H1 (cell line): ENCODE data around the gene PPP1R14C. TPM values are rescaled to one million over a fixed set of nuclear protein-coding genes. Genes with fewer than 3 reads are reported as not detected.

Experiments used
- CTCF ChIA-PET: fragments of 300-600 bp; sonication (Branson Sonifier 250); formaldehyde crosslinking; loops from one replicate; lab custom pipeline; 2021; ENCODE audit not compliant: partially characterized antibody; lab: Charles Lee
- POLR2A ChIA-PET: fragments of 300-600 bp; sonication (Branson Sonifier 250); formaldehyde crosslinking; loops from one replicate; lab custom pipeline; 2021; ENCODE audit warnings: inconsistent platforms; ENCODE audit not compliant: partially characterized antibody; lab: Charles Lee
- DNase-seq, 2 experiments: peaks; one replicate each; pipeline versions ENCODE4 v3.0.0 to v3.0.0-alpha.2; 2010 to 2022; ENCODE audit warnings: low spot score in 2 of 2, low read depth in 1 of 2, mixed read lengths in 1 of 2
- FAIRE-seq: peaks from 2 replicates; lab custom pipeline; 2011; peaks lifted over from hg19 to GRCh38; lab: Jason Lieb, UNC
- H2AFZ ChIP-seq: 2 replicates; pipeline ENCODE4 v1.8.1; 2012; ENCODE audit warnings: low read length, inconsistent platforms
- H2AK5ac ChIP-seq: 2 replicates; pipeline ENCODE4 v1.6.1; 2013; ENCODE audit warnings: low read depth, low read length
- H2BK120ac ChIP-seq: replicated peaks from 2 replicates; pipeline ENCODE3; 2013; ENCODE audit warnings: low read depth, low read length, inconsistent platforms
- H2BK12ac ChIP-seq: 2 replicates; pipeline ENCODE4 v1.6.1; 2013; ENCODE audit warnings: low read depth, low read length
- H2BK15ac ChIP-seq: 2 replicates; pipeline ENCODE4 v1.6.1; 2013; ENCODE audit warnings: low read length
- H2BK20ac ChIP-seq: 2 replicates; pipeline ENCODE4 v1.6.1; 2013; ENCODE audit warnings: low read length
- H2BK5ac ChIP-seq: 2 replicates; pipeline ENCODE4 v1.6.1; 2013; ENCODE audit warnings: low read depth, low read length
- H3K14ac ChIP-seq: 2 replicates; pipeline ENCODE4 v1.6.1; 2013; ENCODE audit warnings: inconsistent platforms; ENCODE audit not compliant: insufficient read length
- H3K18ac ChIP-seq: 2 replicates; pipeline ENCODE4 v1.6.1; 2013; ENCODE audit warnings: low read length; ENCODE audit errors: extremely low read depth
- H3K23ac ChIP-seq: 2 replicates; pipeline ENCODE4 v1.6.1; 2013; ENCODE audit warnings: inconsistent platforms; ENCODE audit not compliant: insufficient read length
- H3K23me2 ChIP-seq: 2 replicates; pipeline ENCODE4 v1.6.1; 2013; ENCODE audit warnings: low read depth, low read length
- H3K27ac ChIP-seq: 2 replicates; pipeline ENCODE4 v1.6.1; 2011; ENCODE audit warnings: low read depth, low read length, inconsistent platforms
- H3K27me3 ChIP-seq, 4 experiments: replicated peaks in 1 of 4; 1 replicate in 1 of 4; 2 replicates in 3 of 4; pipeline versions ENCODE4 v1.6.1 to v1.8.1; 2011 to 2013; ENCODE audit warnings: low read length in 3 of 4, mild to moderate bottlenecking in 3 of 4, inconsistent platforms in 2 of 4, mixed read lengths in 2 of 4, moderate library complexity in 1 of 4; ENCODE audit not compliant: control insufficient read depth in 3 of 4, insufficient read depth in 3 of 4; ENCODE audit errors: extremely low read depth in 1 of 4
- H3K36me3 ChIP-seq, 4 experiments: 2 replicates each; pipeline versions ENCODE4 v1.6.1 to v1.8.1; 2011 to 2013; ENCODE audit warnings: mild to moderate bottlenecking in 4 of 4, low read length in 3 of 4, moderate library complexity in 2 of 4, control low read depth in 1 of 4, inconsistent platforms in 1 of 4; ENCODE audit not compliant: insufficient read depth in 4 of 4, control insufficient read depth in 2 of 4
- H3K4ac ChIP-seq: replicated peaks from 2 replicates; pipeline ENCODE3; 2013; ENCODE audit warnings: low read length, low read depth, mixed read lengths, inconsistent platforms; ENCODE audit not compliant: insufficient read length
- H3K4me1 ChIP-seq, 4 experiments: replicated peaks in 1 of 4; 1 replicate in 1 of 4; 2 replicates in 3 of 4; pipeline versions ENCODE4 v1.6.1 to v1.8.1; 2011 to 2013; ENCODE audit warnings: low read length in 3 of 4, inconsistent platforms in 2 of 4, mixed read lengths in 1 of 4; ENCODE audit not compliant: insufficient read depth in 4 of 4, control insufficient read depth in 3 of 4
- H3K4me2 ChIP-seq, 2 experiments: 2 replicates each; pipeline versions ENCODE4 v1.6.1 to v1.8.1; 2011 to 2013; ENCODE audit warnings: low read depth in 2 of 2, low read length in 2 of 2, control low read depth in 1 of 2, inconsistent platforms in 1 of 2, mild to moderate bottlenecking in 1 of 2; ENCODE audit not compliant: insufficient read depth in 1 of 2
- H3K4me3 ChIP-seq, 4 experiments: fragments of 200-600, 300-600 bp in 1 of 4; sonication (generic), shearing (Covaris generic), sonication (Bioruptor Twin) in 1 of 4; 2 replicates each; pipeline versions ENCODE4 v1.5.1 to v1.8.1; 2011 to 2016; ENCODE audit warnings: low read length in 4 of 4, low read depth in 3 of 4, control low read depth in 2 of 4, inconsistent platforms in 2 of 4, mild to moderate bottlenecking in 2 of 4, mixed read lengths in 1 of 4, moderate library complexity in 1 of 4; ENCODE audit not compliant: insufficient read depth in 2 of 4; ENCODE audit errors: extremely low read depth in 1 of 4
- H3K56ac ChIP-seq: replicated peaks from 2 replicates; pipeline ENCODE3; 2013; ENCODE audit warnings: low read depth, mild to moderate bottlenecking, mixed read lengths, low read length, inconsistent platforms; ENCODE audit not compliant: insufficient read length
- H3K79me1 ChIP-seq: 2 replicates; pipeline ENCODE4 v1.6.1; 2013; ENCODE audit warnings: low read depth, low read length, control low read depth
- H3K79me2 ChIP-seq, 2 experiments: 2 replicates each; pipeline versions ENCODE4 v1.6.1 to v1.8.1; 2012 to 2013; ENCODE audit warnings: low read length in 2 of 2, mild to moderate bottlenecking in 2 of 2, inconsistent platforms in 1 of 2; ENCODE audit not compliant: insufficient read depth in 2 of 2, control insufficient read depth in 1 of 2
- H3K9ac ChIP-seq, 4 experiments: replicated peaks in 1 of 4; 1 replicate in 1 of 4; 2 replicates in 3 of 4; pipeline versions ENCODE4 v1.6.1 to v1.8.1; 2011 to 2013; ENCODE audit warnings: low read depth in 3 of 4, low read length in 3 of 4, control low read depth in 2 of 4, mild to moderate bottlenecking in 2 of 4, moderate library complexity in 2 of 4, inconsistent platforms in 1 of 4; ENCODE audit errors: extremely low read depth in 1 of 4
- H3K9me3 ChIP-seq, 2 experiments: 2 replicates each; pipeline versions ENCODE4 v1.6.1 to v1.8.1; 2012 to 2013; ENCODE audit warnings: mild to moderate bottlenecking in 2 of 2, moderate library complexity in 2 of 2, control low read depth in 1 of 2, inconsistent platforms in 1 of 2, low read depth in 1 of 2, low read length in 1 of 2, mixed read lengths in 1 of 2; ENCODE audit not compliant: insufficient read depth in 2 of 2
- H4K20me1 ChIP-seq, 2 experiments: replicated peaks in 1 of 2; 2 replicates each; pipeline versions ENCODE3 to v1.8.1; 2011 to 2013; ENCODE audit warnings: inconsistent platforms in 2 of 2, low read length in 2 of 2, mild to moderate bottlenecking in 1 of 2; ENCODE audit not compliant: insufficient read depth in 2 of 2, control insufficient read depth in 1 of 2
- H4K5ac ChIP-seq: 2 replicates; pipeline ENCODE4 v1.6.1; 2013; ENCODE audit warnings: low read length, low read depth, mixed read lengths, inconsistent platforms; ENCODE audit not compliant: insufficient read length
- H4K8ac ChIP-seq: 2 replicates; pipeline ENCODE4 v1.8.0; 2013; ENCODE audit warnings: mild to moderate bottlenecking, moderate library complexity, low read length, inconsistent platforms; ENCODE audit not compliant: insufficient read depth; ENCODE audit errors: extremely low read depth
- H4K91ac ChIP-seq: replicated peaks from 2 replicates; pipeline ENCODE3; 2013; ENCODE audit warnings: low read length, mixed read lengths, inconsistent platforms; ENCODE audit not compliant: insufficient read length
- BACH1 ChIP-seq: IDR thresholded peaks from 2 replicates; pipeline ENCODE4 v1.6.1; 2012; ENCODE audit warnings: low read length, improper control_type of control experiment
- CBX5 ChIP-seq: fragments of 300-800, 300-1000 bp; sonication (generic); IDR thresholded peaks from 2 replicates; pipeline ENCODE4 v1.7.1; 2016; ENCODE audit warnings: antibody characterized with exemption, low read length, low read depth
- EP300 ChIP-seq, 2 experiments: IDR thresholded peaks; 1 replicate in 1 of 2; 2 replicates in 1 of 2; pipeline ENCODE4 v1.6.1; 2011 to 2012; ENCODE audit warnings: low read depth in 2 of 2, low read length in 2 of 2, mild to moderate bottlenecking in 2 of 2, borderline replicate concordance in 1 of 2, inconsistent platforms in 1 of 2, moderate library complexity in 1 of 2
- EZH2 ChIP-seq: fragments of 200-600 bp; sonication (generic); IDR thresholded peaks from 2 replicates; pipeline ENCODE4 v1.7.1; 2012; ENCODE audit warnings: low read depth, mild to moderate bottlenecking, moderate library complexity, low read length, inconsistent platforms; ENCODE audit not compliant: severe bottlenecking
- HDAC2 ChIP-seq, 2 experiments: fragments of 300-600 bp in 1 of 2; sonication (generic) in 1 of 2; IDR thresholded peaks; 2 replicates each; pipeline ENCODE4 v1.6.1; 2011 to 2012; ENCODE audit warnings: low read depth in 2 of 2, low read length in 2 of 2, mild to moderate bottlenecking in 2 of 2, moderate library complexity in 2 of 2, borderline replicate concordance in 1 of 2, inconsistent platforms in 1 of 2
- JUN ChIP-seq: IDR thresholded peaks from 2 replicates; pipeline ENCODE4 v1.6.1; 2011; ENCODE audit warnings: low read depth, mild to moderate bottlenecking, improper control_type of control experiment, low read length
- POU5F1 ChIP-seq: IDR thresholded peaks from 2 replicates; pipeline ENCODE4 v1.6.1; 2011; ENCODE audit warnings: low read depth, mild to moderate bottlenecking, low read length, moderate library complexity
- RAD21 ChIP-seq, 2 experiments: IDR thresholded peaks in 1 of 2; conservative IDR thresholded peaks in 1 of 2; 2 replicates each; pipeline ENCODE4 v1.6.1; 2011; ENCODE audit warnings: low read depth in 2 of 2, low read length in 2 of 2, improper control_type of control experiment in 1 of 2, inconsistent platforms in 1 of 2, mild to moderate bottlenecking in 1 of 2, moderate library complexity in 1 of 2
- RBBP5 ChIP-seq: IDR thresholded peaks from 2 replicates; pipeline ENCODE4 v1.7.1; 2012; ENCODE audit warnings: low read depth, mild to moderate bottlenecking, inconsistent platforms, low read length, moderate library complexity, borderline replicate concordance
- RNF2 ChIP-seq: fragments of 200-900, 300-1000 bp; sonication (generic); IDR thresholded peaks from 2 replicates; pipeline ENCODE4 v1.7.1; 2016; ENCODE audit warnings: borderline replicate concordance, low read depth, mild to moderate bottlenecking, antibody characterized with exemption, low read length; ENCODE audit not compliant: poor library complexity, severe bottlenecking; ENCODE audit errors: missing control alignments
- SIX5 ChIP-seq: IDR thresholded peaks from 2 replicates; pipeline ENCODE4 v1.6.1; 2011; ENCODE audit warnings: mild to moderate bottlenecking, low read depth, low read length
- WGBS, 2 experiments: shearing (Covaris generic) in 1 of 2; methylation state at CpG; one replicate each; pipeline versions ENCODE4 v1.1.6 to v1.1.7; 2013 to 2015; ENCODE audit warnings: low lambda C conversion rate in 2 of 2, mixed read lengths in 2 of 2, inconsistent platforms in 1 of 2, low coverage in 1 of 2, missing lambda C conversion rate in 1 of 2; ENCODE audit not compliant: insufficient replicate concordance in 2 of 2, insufficient coverage in 1 of 2, insufficient read length in 1 of 2; ENCODE audit errors: extremely low coverage in 1 of 2, missing lambda C conversion rate in 1 of 2; 5-methylcytosine and 5-hydroxymethylcytosine counted together
- polyA plus RNA-seq, 7 experiments: library from polyadenylated mRNA; depleted of rRNA in 3 of 7; stranded (reverse) in 5 of 7; unstranded in 2 of 7; fragments of >200 nt in 5 of 7; fragments of 200-250 nt in 2 of 7; gene quantifications; 1 replicate in 5 of 7; 2 replicates in 1 of 7; 4 replicates in 1 of 7; pipeline versions ENCODE4 v1.2.1 to v1.2.3, GENCODE V29; 2011 to 2013; ENCODE audit warnings: missing spikeins in 2 of 7, mixed read lengths in 2 of 7
- total RNA-seq: library from RNA; stranded (reverse); fragmentation: NEBNext Ultra II Directional; extraction: Animal tissue kit (Norgen Biotek cat#: 25700); gene quantifications from 2 replicates; pipeline ENCODE4 v1.2.1, GENCODE V29; 2021
- TF ChIP-seq, protein P1 (sequence below): IDR thresholded peaks from 2 replicates; pipeline ENCODE4 v1.6.1; 2012; ENCODE audit warnings: inconsistent platforms

The PPP1R14C gene
- total and polyA plus RNA-seq, 2 of the 8 experiments (the other 6 are each of a cell fraction or from before 2014, with no cell fraction given) = 0.30 to 0.61 TPM

- Histone ChIP-seq H2AK5ac (no peak overlapping the region), H3K4me2 (no peak overlapping the region), H4K5ac (no peak overlapping the region), H3K18ac (no peak overlapping the region), H3K36me3 (no peaks in the 10 kb centered on the region), H3K9me3 (no peaks in the 10 kb centered on the region), H4K8ac (no peak overlapping the region), H3K79me1 (no peaks in the 10 kb centered on the region), H2AFZ (no peak overlapping the region), H3K9ac (no peak overlapping the region), H3K14ac (no peak overlapping the region), H3K56ac (no peak overlapping the region), H4K91ac (no peak overlapping the region), H3K4me3 (no peak overlapping the region), H3K27ac (no peak overlapping the region), H3K23ac (no peak overlapping the region), H3K27me3 (no peaks in the 10 kb centered on the region; a peak in 1 of 7 replicates), H3K79me2 (no peaks in the 10 kb centered on the region), H2BK15ac (no peak overlapping the region), H2BK5ac (no peak overlapping the region), H3K4ac (no peak overlapping the region), H3K23me2 (no peaks in the 10 kb centered on the region), H2BK12ac (no peak overlapping the region), H2BK20ac (no peak overlapping the region), H3K4me1 (peaks cover 0 to 4% (median 2%) of the 10 kb centered on the region in 4 experiments; a peak in 1 of 7 replicates), H4K20me1 (no peaks in the 10 kb centered on the region), H2BK120ac (no peak overlapping the region)
- CTCF ChIA-PET = interaction anchor here (0.6 kb wide), 1 partner anchor 10 kb away, joined by 4 read pairs; no protein-coding TSS in a partner anchor
- DNase-seq (no peak), FAIRE-seq (no peak)
- POLR2A ChIA-PET = no interaction called here
- 91% methylated on average over 2 of the region's 2 CpGs; no CpG with 5 or more reads in 1 of the 2 experiments for WGBS, 2 experiments
- TF ChIP-seq RAD21 (IDR thresholded peaks at IDR 0.05 in 1 of 2, conservative IDR thresholded peaks at IDR 0.05 in 1 of 2; ENCODE audit: low read depth in 2 of 2, low read length in 2 of 2) (no peak), RBBP5 (no peak), EZH2 (no peak), JUN (no peak), HDAC2 (IDR thresholded peaks at IDR 0.05; ENCODE audit: borderline replicate concordance in 1 of 2, low read depth in 2 of 2, low read length in 2 of 2) (no peak), BACH1 (no peak), POU5F1 (no peak), EP300 (IDR thresholded peaks at IDR 0.05; ENCODE audit: borderline replicate concordance in 1 of 2, low read depth in 2 of 2, low read length in 2 of 2) (no peak), SIX5 (no peak), CBX5 (no peak), RNF2 (no peak)
- TF ChIP-seq, protein P1, sequence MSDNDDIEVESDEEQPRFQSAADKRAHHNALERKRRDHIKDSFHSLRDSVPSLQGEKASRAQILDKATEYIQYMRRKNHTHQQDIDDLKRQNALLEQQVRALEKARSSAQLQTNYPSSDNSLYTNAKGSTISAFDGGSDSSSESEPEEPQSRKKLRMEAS = no peak
These were observed 118.1 kb downstream of the PPP1R14C start for GRCh38 chr6:150260931-150261330.
